ENCODE data around the gene IFITM1.
"Not testable (repeated sequence)": the region's sequence is repeated elsewhere in the genome, so short reads cannot be mapped to it uniquely, and the experiment has no call there.

Gene IFITM1

GRCh38 chr11:308740-309665 lies 4.8 kb upstream of the IFITM1 start:
- not testable (repeated sequence) for DNase-seq (ENCODE audit: low spot score)

GRCh38 chr11:309979-310572 lies 3.8 kb upstream of the IFITM1 start:
- not testable (repeated sequence) for DNase-seq (ENCODE audit: low spot score)

GRCh38 chr11:311013-311748 lies 2.7 kb upstream of the IFITM1 start:
- DNase-seq (ENCODE audit: low spot score), result not testable (repeated sequence)

- no peak for DNase-seq (ENCODE audit: low spot score)
Observed at GRCh38 chr11:312092-312816, 1.6 kb upstream of the IFITM1 start.

- DNase-seq (ENCODE audit: low spot score), result no peak
Observed at GRCh38 chr11:313304-313786, 495 bp upstream of the IFITM1 start.

GRCh38 chr11:314554-314875 lies 675 bp downstream of the IFITM1 start:
- DNase-seq (ENCODE audit: low spot score), result not testable (repeated sequence)

GRCh38 chr11:315051-315481 lies 1.2 kb downstream of the IFITM1 start:
- no peak for DNase-seq (ENCODE audit: low spot score)

- no peak for DNase-seq (ENCODE audit: low spot score)
Observed at GRCh38 chr11:315516-315994, 1.7 kb downstream of the IFITM1 start.

GRCh38 chr11:316031-316701 lies 2.3 kb downstream of the IFITM1 start:
- no peak for DNase-seq (ENCODE audit: low spot score)

- no peak for DNase-seq (ENCODE audit: low spot score)
Observed at GRCh38 chr11:316891-317301, 3.1 kb downstream of the IFITM1 start.

- not testable (repeated sequence) for DNase-seq (ENCODE audit: low spot score)
Observed at GRCh38 chr11:317668-318404, 4.0 kb downstream of the IFITM1 start.

- DNase-seq (ENCODE audit: low spot score), result not testable (repeated sequence)
Observed at GRCh38 chr11:318405-319120, 4.7 kb downstream of the IFITM1 start.

- not testable (repeated sequence) for DNase-seq (ENCODE audit: low spot score)
Observed at GRCh38 chr11:319121-319887, 5.5 kb downstream of the IFITM1 start.

- DNase-seq (ENCODE audit: low spot score), result not testable (repeated sequence)
Observed at GRCh38 chr11:319888-320273, 6.0 kb downstream of the IFITM1 start.

- DNase-seq (ENCODE audit: low spot score), result no peak
Observed at GRCh38 chr11:324156-324555, 10.3 kb downstream of the IFITM1 start.

- DNase-seq (ENCODE audit: low spot score), result not testable (repeated sequence)
Observed at GRCh38 chr11:324593-325517, 11.0 kb downstream of the IFITM1 start.

GRCh38 chr11:325796-326591 lies 12.2 kb downstream of the IFITM1 start:
- DNase-seq (ENCODE audit: low spot score), result no peak
